BLaER1 (cell line): ENCODE data around the gene MKKS.

Experiments
- H3K27ac ChIP-seq: shearing (Covaris generic); formaldehyde crosslinking; 2 replicates; pipeline ENCODE4 v1.8.1; 2022
- H3K27me3 ChIP-seq: shearing (Covaris generic); formaldehyde crosslinking; 2 replicates; pipeline ENCODE4 v1.8.1; 2022
- H3K36me3 ChIP-seq: shearing (Covaris generic); formaldehyde crosslinking; 2 replicates; pipeline ENCODE4 v1.8.1; 2022
- H3K4me1 ChIP-seq: shearing (Covaris generic); formaldehyde crosslinking; 2 replicates; pipeline ENCODE4 v1.8.1; 2022
- H3K4me2 ChIP-seq: shearing (Covaris generic); formaldehyde crosslinking; 2 replicates; pipeline ENCODE4 v1.8.1; 2022
- H3K4me3 ChIP-seq: shearing (Covaris generic); formaldehyde crosslinking; 2 replicates; pipeline ENCODE4 v1.8.1; 2022
- H3K9ac ChIP-seq: shearing (Covaris generic); formaldehyde crosslinking; 2 replicates; pipeline ENCODE4 v1.8.1; 2022
- H3K9me3 ChIP-seq: shearing (Covaris generic); formaldehyde crosslinking; 2 replicates; pipeline ENCODE4 v1.8.1; 2022
- H4K20me1 ChIP-seq: shearing (Covaris generic); formaldehyde crosslinking; 2 replicates; pipeline ENCODE4 v1.8.1; 2022
- Cebpa-rat ChIP-seq: shearing (Covaris generic); IDR thresholded peaks from 2 replicates; pipeline ENCODE4 v1.8.1; 2022

MKKS gene

GRCh38 chr20:10376270-10377075 lies 57.5 kb downstream of the MKKS start:
- H3K27ac ChIP-seq = no peak overlapping the region
- no peaks in the 10 kb centered on the region for H3K4me1 ChIP-seq
- no peak overlapping the region for H3K9ac ChIP-seq
- 0 out of 2 replicates have a peak, but pooled peaks cover 3% of the 10 kb centered on the region for H3K9me3 ChIP-seq
- H3K4me2 ChIP-seq = no peak overlapping the region
- H4K20me1 ChIP-seq = no peaks in the 10 kb centered on the region
- H3K36me3 ChIP-seq = no peaks in the 10 kb centered on the region
- H3K4me3 ChIP-seq = no peak overlapping the region
- TF ChIP-seq Cebpa-rat = no peak
- no peaks in the 10 kb centered on the region for H3K27me3 ChIP-seq

GRCh38 chr20:10375191-10375590 lies 58.8 kb downstream of the MKKS start:
- no peak overlapping the region for H3K4me3 ChIP-seq
- H3K27ac ChIP-seq = no peak overlapping the region
- no peak overlapping the region for H3K9ac ChIP-seq
- H3K27me3 ChIP-seq = no peaks in the 10 kb centered on the region
- no peak for TF ChIP-seq Cebpa-rat
- H3K9me3 ChIP-seq = 0 out of 2 replicates have a peak, but pooled peaks cover 3% of the 10 kb centered on the region
- H3K4me1 ChIP-seq = no peaks in the 10 kb centered on the region
- no peak overlapping the region for H3K4me2 ChIP-seq
- no peaks in the 10 kb centered on the region for H4K20me1 ChIP-seq
- no peaks in the 10 kb centered on the region for H3K36me3 ChIP-seq

- H4K20me1 ChIP-seq = no peaks in the 10 kb centered on the region
- H3K27me3 ChIP-seq = no peaks in the 10 kb centered on the region
- no peak for TF ChIP-seq Cebpa-rat
- no peak overlapping the region for H3K9ac ChIP-seq
- no peak overlapping the region for H3K4me3 ChIP-seq
- H3K4me1 ChIP-seq = no peaks in the 10 kb centered on the region
- H3K27ac ChIP-seq = no peak overlapping the region
- no peak overlapping the region for H3K4me2 ChIP-seq
- no peaks in the 10 kb centered on the region for H3K36me3 ChIP-seq
- H3K9me3 ChIP-seq = 0 out of 2 replicates have a peak, but pooled peaks cover 3% of the 10 kb centered on the region
Observed at GRCh38 chr20:10374036-10374435, 60.0 kb downstream of the MKKS start.

- Histone ChIP-seq H4K20me1 (no peaks in the 10 kb centered on the region), H3K36me3 (no peaks in the 10 kb centered on the region), H3K9me3 (0 out of 2 replicates have a peak, but pooled peaks cover 3% of the 10 kb centered on the region), H3K4me1 (no peaks in the 10 kb centered on the region), H3K27me3 (no peaks in the 10 kb centered on the region), H3K27ac (no peak overlapping the region), H3K4me3 (no peak overlapping the region), H3K9ac (no peak overlapping the region), H3K4me2 (no peak overlapping the region)
- no peak for TF ChIP-seq Cebpa-rat
Observed at GRCh38 chr20:10371467-10371866, 62.6 kb downstream of the MKKS start.

- Histone ChIP-seq H3K9ac (no peak overlapping the region), H3K36me3 (no peaks in the 10 kb centered on the region), H3K4me2 (no peak overlapping the region), H3K27ac (no peak overlapping the region), H3K9me3 (no peaks in the 10 kb centered on the region), H3K27me3 (no peaks in the 10 kb centered on the region), H3K4me3 (no peak overlapping the region), H4K20me1 (no peaks in the 10 kb centered on the region), H3K4me1 (no peaks in the 10 kb centered on the region)
- TF ChIP-seq Cebpa-rat = no peak
Observed at GRCh38 chr20:10370091-10370887, 63.7 kb downstream of the MKKS start.

GRCh38 chr20:10369723-10370090 lies 64.3 kb downstream of the MKKS start:
- H4K20me1 ChIP-seq = no peaks in the 10 kb centered on the region
- no peak overlapping the region for H3K9ac ChIP-seq
- no peaks in the 10 kb centered on the region for H3K36me3 ChIP-seq
- H3K27ac ChIP-seq = no peak overlapping the region
- H3K9me3 ChIP-seq = no peaks in the 10 kb centered on the region
- TF ChIP-seq Cebpa-rat = no peak
- H3K4me3 ChIP-seq = no peak overlapping the region
- no peaks in the 10 kb centered on the region for H3K27me3 ChIP-seq
- H3K4me2 ChIP-seq = no peak overlapping the region
- H3K4me1 ChIP-seq = no peaks in the 10 kb centered on the region

GRCh38 chr20:10368702-10369041 lies 65.3 kb downstream of the MKKS start:
- H3K4me1 ChIP-seq = no peaks in the 10 kb centered on the region
- no peak overlapping the region for H3K27ac ChIP-seq

GRCh38 chr20:10367943-10368701 lies 65.9 kb downstream of the MKKS start:
- Histone ChIP-seq H3K27ac (no peak overlapping the region), H3K9ac (no peak overlapping the region), H3K27me3 (no peaks in the 10 kb centered on the region), H3K4me2 (no peak overlapping the region), H3K4me1 (no peaks in the 10 kb centered on the region), H3K4me3 (no peak overlapping the region), H3K9me3 (no peaks in the 10 kb centered on the region), H3K36me3 (no peaks in the 10 kb centered on the region), H4K20me1 (no peaks in the 10 kb centered on the region)
- no peak for TF ChIP-seq Cebpa-rat

More at GRCh38 chr20:10368702-10369041, 65.3 kb downstream of the MKKS start:
- no peaks in the 10 kb centered on the region for H3K36me3 ChIP-seq
- H4K20me1 ChIP-seq = no peaks in the 10 kb centered on the region
- no peaks in the 10 kb centered on the region for H3K9me3 ChIP-seq
- no peak for TF ChIP-seq Cebpa-rat
- no peak overlapping the region for H3K4me3 ChIP-seq
- no peaks in the 10 kb centered on the region for H3K27me3 ChIP-seq
- no peak overlapping the region for H3K4me2 ChIP-seq
- H3K9ac ChIP-seq = no peak overlapping the region

- Histone ChIP-seq H3K27ac (no peak overlapping the region), H3K9me3 (no peaks in the 10 kb centered on the region), H3K9ac (no peak overlapping the region), H3K4me1 (no peaks in the 10 kb centered on the region), H4K20me1 (no peaks in the 10 kb centered on the region), H3K36me3 (no peaks in the 10 kb centered on the region), H3K27me3 (no peaks in the 10 kb centered on the region), H3K4me3 (no peak overlapping the region), H3K4me2 (no peak overlapping the region)
- no peak for TF ChIP-seq Cebpa-rat
Observed at GRCh38 chr20:10367693-10367942, 66.4 kb downstream of the MKKS start.
